ELF-1 (cell line): ENCODE measurements around the gene ZNF615.
A peak's percentile ranks its signal among the peaks of the same experiment; 100 is the strongest.
"Not testable (repeated sequence)": the region's sequence is repeated elsewhere in the genome, so short reads cannot be mapped to it uniquely, and the experiment has no call there.

Experiments
- DNase-seq: peaks from one replicate; pipeline ENCODE4 v3.0.0-alpha.2; 2016; ENCODE audit warnings: low read depth, low spot score

Gene ZNF615

GRCh38 chr19:51980116-51980736 is 27.8 kb downstream of the ZNF615 start:
- DNase-seq, result no peak

- no peak for DNase-seq
These were observed 29.1 kb downstream of the ZNF615 start for GRCh38 chr19:51978882-51979281.

GRCh38 chr19:51977346-51977745 is 30.7 kb downstream of the ZNF615 start:
- no peak for DNase-seq

- DNase-seq, result no peak
These were observed 31.2 kb downstream of the ZNF615 start for GRCh38 chr19:51976852-51977251.

GRCh38 chr19:51975787-51976186 is 32.2 kb downstream of the ZNF615 start:
- DNase-seq, result not testable (repeated sequence)

- DNase-seq, result no peak
These were observed 36.4 kb downstream of the ZNF615 start for GRCh38 chr19:51971624-51972023.

GRCh38 chr19:51970718-51971117 is 37.3 kb downstream of the ZNF615 start:
- no peak for DNase-seq

- no peak for DNase-seq
These were observed 42.4 kb downstream of the ZNF615 start for GRCh38 chr19:51965583-51965982.

GRCh38 chr19:51960621-51961233 is 47.3 kb downstream of the ZNF615 start:
- DNase-seq, result peak; percentile 77

- no peak for DNase-seq
These were observed 48.2 kb downstream of the ZNF615 start for GRCh38 chr19:51959791-51960190.

GRCh38 chr19:51957846-51958245 is 50.2 kb downstream of the ZNF615 start:
- DNase-seq, result not testable (repeated sequence)

- no peak for DNase-seq
These were observed 59.0 kb downstream of the ZNF615 start for GRCh38 chr19:51948975-51949374.

GRCh38 chr19:51946602-51947001 is 61.4 kb downstream of the ZNF615 start:
- no peak for DNase-seq

GRCh38 chr19:51944798-51945552 is 63.0 kb downstream of the ZNF615 start:
- no peak for DNase-seq
